ENCODE results near the gene TTC12. TPM values are rescaled to one million over a fixed set of nuclear protein-coding genes. Genes with fewer than 3 reads are reported as not detected.

TTC12 gene
- total and polyA plus RNA-seq, 12 donors = 5.6 to 26.9 (median 16.5) TPM

DNA sequence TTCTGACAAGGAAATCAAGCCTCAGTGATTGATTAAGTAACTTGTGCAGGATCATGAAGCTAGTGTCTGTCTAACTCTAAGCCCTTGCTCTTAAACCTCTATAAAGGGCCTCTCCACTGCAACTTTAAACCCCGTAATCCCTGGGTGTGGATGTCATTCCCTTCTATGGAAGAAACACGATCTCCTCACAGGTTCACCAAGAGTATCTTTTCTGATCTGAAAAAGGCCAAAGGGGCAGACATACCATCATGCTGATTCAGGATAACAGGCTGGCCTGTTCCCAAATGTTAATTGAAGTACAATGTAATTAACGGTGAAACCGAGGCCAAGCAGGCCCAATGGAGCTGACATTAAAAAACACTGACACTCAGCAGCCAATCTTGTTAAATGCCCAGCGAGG is 17.1 kb downstream of the TTC12 start:
- peaks cover 0 to 35% of the 10 kb centered on the region in 2 donors for H3K36me3 ChIP-seq (replicated peaks in 1 of 2)
- H3K4me3 ChIP-seq = no peak overlapping the region
- H3K27me3 ChIP-seq = no peaks in the 10 kb centered on the region
- no peaks in the 10 kb centered on the region for H3K9me3 ChIP-seq (replicated peaks in 1 of 3)
- no peak for TF ChIP-seq POLR2A (IDR thresholded peaks at IDR 0.05)
- TF ChIP-seq, protein P1, sequence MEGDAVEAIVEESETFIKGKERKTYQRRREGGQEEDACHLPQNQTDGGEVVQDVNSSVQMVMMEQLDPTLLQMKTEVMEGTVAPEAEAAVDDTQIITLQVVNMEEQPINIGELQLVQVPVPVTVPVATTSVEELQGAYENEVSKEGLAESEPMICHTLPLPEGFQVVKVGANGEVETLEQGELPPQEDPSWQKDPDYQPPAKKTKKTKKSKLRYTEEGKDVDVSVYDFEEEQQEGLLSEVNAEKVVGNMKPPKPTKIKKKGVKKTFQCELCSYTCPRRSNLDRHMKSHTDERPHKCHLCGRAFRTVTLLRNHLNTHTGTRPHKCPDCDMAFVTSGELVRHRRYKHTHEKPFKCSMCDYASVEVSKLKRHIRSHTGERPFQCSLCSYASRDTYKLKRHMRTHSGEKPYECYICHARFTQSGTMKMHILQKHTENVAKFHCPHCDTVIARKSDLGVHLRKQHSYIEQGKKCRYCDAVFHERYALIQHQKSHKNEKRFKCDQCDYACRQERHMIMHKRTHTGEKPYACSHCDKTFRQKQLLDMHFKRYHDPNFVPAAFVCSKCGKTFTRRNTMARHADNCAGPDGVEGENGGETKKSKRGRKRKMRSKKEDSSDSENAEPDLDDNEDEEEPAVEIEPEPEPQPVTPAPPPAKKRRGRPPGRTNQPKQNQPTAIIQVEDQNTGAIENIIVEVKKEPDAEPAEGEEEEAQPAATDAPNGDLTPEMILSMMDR (IDR thresholded peaks at IDR 0.05) = no peak
- intact Hi-C loops (cut with DNase I) = no loop called here
- WGBS, 4 donors = 83 to 91% (median 88%) methylated on average over 5 of the region's 5 CpGs
- H3K4me1 ChIP-seq (replicated peaks in 1 of 2) = peaks cover 0 to 9% of the 10 kb centered on the region in 2 donors
- H3K27ac ChIP-seq = no peak overlapping the region
- no peak for DNase-seq

DNA sequence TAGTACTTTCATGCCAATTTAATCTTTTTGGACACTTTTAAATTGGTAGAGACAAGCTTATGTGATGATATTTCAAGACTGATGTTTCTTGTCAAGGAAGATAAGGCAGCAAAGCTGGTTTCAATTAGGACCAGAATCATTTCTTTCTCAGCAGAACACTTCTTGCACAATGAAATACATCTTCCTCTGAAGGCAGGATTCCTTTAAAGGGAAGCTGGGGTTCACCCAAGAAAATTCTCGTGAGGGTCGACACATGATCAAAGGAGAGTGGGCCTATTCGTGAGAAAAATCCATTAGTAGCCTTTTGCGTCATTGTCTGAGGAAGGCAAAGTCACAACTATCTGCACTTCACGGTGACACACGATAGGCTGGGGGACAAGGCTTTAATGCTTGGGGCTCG is 17.6 kb downstream of the TTC12 start:
- intact Hi-C loops (cut with DNase I) = no loop called here
- 78 to 88% (median 84%) methylated on average over 7 of the region's 7 CpGs for WGBS, 4 donors
- H3K27me3 ChIP-seq = no peaks in the 10 kb centered on the region
- peaks cover 0 to 35% of the 10 kb centered on the region in 2 donors for H3K36me3 ChIP-seq (replicated peaks in 1 of 2)
- TF ChIP-seq, protein P1 (IDR thresholded peaks at IDR 0.05) = no peak
- TF ChIP-seq POLR2A (IDR thresholded peaks at IDR 0.05) = no peak
- H3K27ac ChIP-seq = no peak overlapping the region
- DNase-seq = no peak
- H3K4me3 ChIP-seq = no peak overlapping the region
- no peaks in the 10 kb centered on the region for H3K9me3 ChIP-seq (replicated peaks in 1 of 3)
- H3K4me1 ChIP-seq (replicated peaks in 1 of 2) = peaks cover 0 to 9% of the 10 kb centered on the region in 2 donors

GRCh38 chr11:113332638-113333329 is 18.4 kb downstream of the TTC12 start:
- Histone ChIP-seq H3K36me3 (replicated peaks in 1 of 2) (peaks cover 0 to 32% of the 10 kb centered on the region in 2 donors), H3K9me3 (replicated peaks in 1 of 3) (no peaks in the 10 kb centered on the region), H3K27me3 (no peaks in the 10 kb centered on the region), H3K4me3 (no peak overlapping the region), H3K27ac (no peak overlapping the region), H3K4me1 (replicated peaks in 1 of 2) (peaks cover 0 to 9% of the 10 kb centered on the region in 2 donors)
- no peak for DNase-seq
- intact Hi-C loops (cut with DNase I) = no loop called here
- WGBS, 4 donors = 92 to 96% (median 94%) methylated on average over 6 of the region's 6 CpGs
- no peak for TF ChIP-seq POLR2A (IDR thresholded peaks at IDR 0.05)
- TF ChIP-seq, protein P1 (IDR thresholded peaks at IDR 0.05) = no peak

- Histone ChIP-seq H3K9me3 (replicated peaks in 1 of 3) (no peaks in the 10 kb centered on the region), H3K36me3 (replicated peaks in 1 of 2) (peaks cover 0 to 33% of the 10 kb centered on the region in 2 donors), H3K27me3 (no peaks in the 10 kb centered on the region), H3K27ac (no peak overlapping the region), H3K4me1 (replicated peaks in 1 of 2) (peaks cover 0 to 9% of the 10 kb centered on the region in 2 donors), H3K4me3 (no peak overlapping the region)
- WGBS, 4 donors = 82 to 97% (median 90%) methylated on average over 1 of the region's 1 CpG
- no peak for DNase-seq
- intact Hi-C loops (cut with DNase I) = no loop called here
- TF ChIP-seq, protein P1 (IDR thresholded peaks at IDR 0.05) = no peak
- no peak for TF ChIP-seq POLR2A (IDR thresholded peaks at IDR 0.05)
These were observed 19.8 kb downstream of the TTC12 start for GRCh38 chr11:113334183-113334582.

Data from adrenal gland (tissue), 12 donors.